Thymus (tissue), 11 donors: ENCODE data around the gene DGKZ. TPM values are rescaled to one million over a fixed set of nuclear protein-coding genes. Genes with fewer than 3 reads are reported as not detected.

Source experiments
- DNase-seq, 9 donors: peaks; one replicate each; pipeline ENCODE4 v3.0.0-alpha.2; 2013; ENCODE audit warnings: low spot score in 9 of 9, low read depth in 6 of 9, missing footprints in 1 of 9
- H3K27ac ChIP-seq, 2 donors: one replicate each; pipeline ENCODE4 v1.5.1; 2013; ENCODE audit warnings: control low read depth in 1 of 2, low read depth in 1 of 2, low read length in 1 of 2, mild to moderate bottlenecking in 1 of 2, moderate library complexity in 1 of 2
- H3K27me3 ChIP-seq, 2 donors: one replicate each; pipeline ENCODE4 v1.5.1; 2013; ENCODE audit warnings: low read length in 1 of 2; ENCODE audit not compliant: control insufficient read depth in 2 of 2, insufficient read depth in 1 of 2
- H3K36me3 ChIP-seq, 2 donors: one replicate each; pipeline ENCODE4 v1.5.1; 2013; ENCODE audit warnings: low read length in 1 of 2, mild to moderate bottlenecking in 1 of 2, moderate library complexity in 1 of 2; ENCODE audit not compliant: control insufficient read depth in 2 of 2, insufficient read depth in 2 of 2
- H3K4me1 ChIP-seq, 2 donors: one replicate each; pipeline ENCODE4 v1.5.1; 2013; ENCODE audit warnings: low read length in 2 of 2; ENCODE audit not compliant: control insufficient read depth in 2 of 2, insufficient read depth in 2 of 2
- H3K4me3 ChIP-seq, 2 donors: one replicate each; pipeline ENCODE4 v1.5.1; 2013; ENCODE audit warnings: low read length in 2 of 2, control low read depth in 1 of 2, mild to moderate bottlenecking in 1 of 2
- H3K9me3 ChIP-seq, 2 donors: one replicate each; pipeline ENCODE4 v1.5.1; 2013; ENCODE audit warnings: low read length in 1 of 2, mild to moderate bottlenecking in 1 of 2; ENCODE audit not compliant: control insufficient read depth in 2 of 2, insufficient read depth in 1 of 2
- WGBS: extraction: QIAGEN DNeasy Blood & Tissue Kit; methylation state at CpG from one replicate; pipeline ENCODE4 v1.1.7; 2013; 5-methylcytosine and 5-hydroxymethylcytosine counted together
- polyA plus RNA-seq: library from polyadenylated mRNA; stranded (reverse); fragments of 200-250 nt; gene quantifications from one replicate; pipeline ENCODE4 v1.2.3, GENCODE V29; 2013
- total RNA-seq: library from RNA; stranded (reverse); fragments of 120-200 nt; gene quantifications from one replicate; pipeline ENCODE4 v1.2.4, GENCODE V29; 2013
- donor health status: healthy.

The DGKZ gene
- total and polyA plus RNA-seq, 2 donors = 52.8 to 139 TPM

GRCh38 chr11:46417711-46418110, 70.4 kb downstream of the DGKZ start:
- Histone ChIP-seq H3K4me3 (no peak overlapping the region), H3K4me1 (peaks cover 31% of the 10 kb centered on the region in 2 donors), H3K36me3 (peaks cover 16 to 50% of the 10 kb centered on the region in 2 donors), H3K9me3 (no peaks in the 10 kb centered on the region), H3K27ac (peak overlapping the region in 1 of 2 donors; percentile 62), H3K27me3 (no peaks in the 10 kb centered on the region)
- no peak for DNase-seq
- 94% methylated on average over 7 of the region's 7 CpGs for WGBS

GRCh38 chr11:46418751-46419150, 71.5 kb downstream of the DGKZ start:
- H3K4me1 ChIP-seq = peaks cover 21 to 29% of the 10 kb centered on the region in 2 donors
- H3K36me3 ChIP-seq = peaks cover 16 to 43% of the 10 kb centered on the region in 2 donors
- H3K9me3 ChIP-seq = no peaks in the 10 kb centered on the region
- H3K27me3 ChIP-seq = no peaks in the 10 kb centered on the region
- WGBS = 97% methylated on average over 5 of the region's 5 CpGs
- H3K4me3 ChIP-seq = no peak overlapping the region
- no peak for DNase-seq
- H3K27ac ChIP-seq = no peak overlapping the region

- H3K4me1 ChIP-seq = peaks cover 4 to 12% of the 10 kb centered on the region in 2 donors
- no peaks in the 10 kb centered on the region for H3K27me3 ChIP-seq
- no peak overlapping the region for H3K27ac ChIP-seq
- H3K36me3 ChIP-seq = peaks cover 16 to 38% of the 10 kb centered on the region in 2 donors
- 100% methylated on average over 1 of the region's 1 CpG for WGBS
- DNase-seq = no peak
- H3K4me3 ChIP-seq = no peak overlapping the region
- no peaks in the 10 kb centered on the region for H3K9me3 ChIP-seq
Observed at GRCh38 chr11:46420513-46420912, 73.2 kb downstream of the DGKZ start.

- Histone ChIP-seq H3K36me3 (peaks cover 14 to 30% of the 10 kb centered on the region in 2 donors), H3K27ac (no peak overlapping the region), H3K4me1 (peaks cover 0 to 3% of the 10 kb centered on the region in 2 donors), H3K4me3 (no peak overlapping the region), H3K9me3 (no peaks in the 10 kb centered on the region), H3K27me3 (no peaks in the 10 kb centered on the region)
- DNase-seq = no peak
- WGBS = 98% methylated on average over 8 of the region's 8 CpGs
Observed at GRCh38 chr11:46421257-46421880, 74.1 kb downstream of the DGKZ start.

GRCh38 chr11:46422588-46422987, 75.3 kb downstream of the DGKZ start:
- 96% methylated on average over 7 of the region's 7 CpGs for WGBS
- H3K9me3 ChIP-seq = no peaks in the 10 kb centered on the region
- H3K4me1 ChIP-seq = no peaks in the 10 kb centered on the region
- no peak overlapping the region for H3K27ac ChIP-seq
- no peak overlapping the region for H3K4me3 ChIP-seq
- DNase-seq = no peak
- H3K36me3 ChIP-seq = peaks cover 16 to 36% of the 10 kb centered on the region in 2 donors
- no peaks in the 10 kb centered on the region for H3K27me3 ChIP-seq

GRCh38 chr11:46426233-46426991, 79.1 kb downstream of the DGKZ start:
- Histone ChIP-seq H3K4me3 (no peak overlapping the region), H3K27ac (no peak overlapping the region), H3K4me1 (no peaks in the 10 kb centered on the region), H3K9me3 (no peaks in the 10 kb centered on the region), H3K27me3 (no peaks in the 10 kb centered on the region), H3K36me3 (peaks cover 17 to 40% of the 10 kb centered on the region in 2 donors)
- DNase-seq = no peak
- 95% methylated on average over 4 of the region's 4 CpGs for WGBS

- Histone ChIP-seq H3K9me3 (no peaks in the 10 kb centered on the region), H3K36me3 (peaks cover 12 to 39% of the 10 kb centered on the region in 2 donors), H3K27ac (no peak overlapping the region), H3K4me3 (no peak overlapping the region), H3K27me3 (no peaks in the 10 kb centered on the region), H3K4me1 (no peaks in the 10 kb centered on the region)
- no peak for DNase-seq
- 97% methylated on average over 9 of the region's 9 CpGs for WGBS
Observed at GRCh38 chr11:46427364-46427763, 80.1 kb downstream of the DGKZ start.

GRCh38 chr11:46429717-46430116, 82.5 kb downstream of the DGKZ start:
- Histone ChIP-seq H3K4me1 (no peaks in the 10 kb centered on the region), H3K27ac (no peak overlapping the region), H3K9me3 (no peaks in the 10 kb centered on the region), H3K27me3 (no peaks in the 10 kb centered on the region), H3K36me3 (peaks cover 25 to 59% of the 10 kb centered on the region in 2 donors), H3K4me3 (no peak overlapping the region)
- DNase-seq = no peak
- WGBS = 95% methylated on average over 3 of the region's 3 CpGs
